ENCODE results near the gene COL6A6. TPM values are rescaled to one million over a fixed set of nuclear protein-coding genes. Genes with fewer than 3 reads are reported as not detected.
"Not testable (repeated sequence)": the region's sequence is repeated elsewhere in the genome, so short reads cannot be mapped to it uniquely, and the experiment has no call there.

The COL6A6 gene
- total RNA-seq, 2 experiments from 2014 or later: not detected

DNA sequence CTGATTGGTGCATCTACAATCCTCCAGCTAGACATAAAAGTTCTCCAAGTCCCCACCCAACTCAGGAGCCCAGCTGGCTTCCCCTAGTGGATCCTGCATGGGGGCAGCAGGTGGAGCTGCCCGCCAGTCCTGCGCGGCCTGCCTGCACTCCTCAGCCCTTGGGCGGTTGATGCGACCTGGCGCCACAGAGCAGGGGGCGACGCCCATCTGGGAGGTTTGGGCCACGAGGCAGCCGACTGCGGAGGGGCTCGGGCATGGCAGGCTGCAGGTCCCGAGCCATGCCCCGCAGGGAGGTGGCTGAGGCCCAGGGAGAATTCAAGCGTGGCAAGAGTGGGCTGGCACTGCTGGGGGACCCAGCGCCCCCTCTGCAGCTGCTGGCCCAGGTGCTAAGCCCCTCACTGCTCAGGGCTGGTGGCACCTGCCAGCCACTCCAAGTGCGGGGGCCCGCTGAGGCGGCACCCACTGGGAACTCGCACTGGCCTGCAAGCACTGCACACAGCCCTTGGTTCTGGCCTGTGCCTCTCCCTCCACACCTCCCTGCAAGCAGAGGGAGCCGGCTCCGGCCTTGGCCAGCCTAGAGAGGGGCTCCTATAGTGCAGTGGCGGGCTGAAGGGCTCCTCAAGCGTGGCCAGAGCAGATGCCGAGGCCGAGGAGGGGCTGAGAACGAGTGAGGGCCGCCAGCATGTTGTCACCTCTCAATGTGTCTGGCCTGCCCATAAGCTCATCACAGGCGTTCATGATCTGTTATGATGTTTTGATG lies 30.1 kb downstream of the COL6A6 start:
- H3K27me3 Mint-ChIP-seq: peaks cover 22% of the 10 kb centered on the region
- H3K9me3 Mint-ChIP-seq: no peaks in the 10 kb centered on the region
- H3K4me1 Mint-ChIP-seq (ENCODE audit: low read depth): no peaks in the 10 kb centered on the region
- no peak overlapping the region for H3K4me3 Mint-ChIP-seq
- no peaks in the 10 kb centered on the region for H3K36me3 Mint-ChIP-seq
- no peak overlapping the region for H3K27ac Mint-ChIP-seq
- ChIA-PET CTCF (interaction anchor here (1.8 kb wide), 1 partner anchor 10 kb away, joined by 3 read pairs; no protein-coding TSS in a partner anchor), POLR2A (no interaction called here)
- no peak for DNase-seq
- intact Hi-C loops (cut with micrococcal nuclease): no loop called here

GRCh38 chr3:130547680-130548065 lies 30.7 kb downstream of the COL6A6 start:
- H3K4me3 Mint-ChIP-seq; DNase-seq; H3K36me3 Mint-ChIP-seq; intact Hi-C loops (cut with micrococcal nuclease); POLR2A ChIA-PET; H3K27ac Mint-ChIP-seq; H3K9me3 Mint-ChIP-seq; H3K4me1 Mint-ChIP-seq (ENCODE audit: low read depth); CTCF ChIA-PET: not testable (repeated sequence)
- H3K27me3 Mint-ChIP-seq: peaks cover 22% of the 10 kb centered on the region

DNA sequence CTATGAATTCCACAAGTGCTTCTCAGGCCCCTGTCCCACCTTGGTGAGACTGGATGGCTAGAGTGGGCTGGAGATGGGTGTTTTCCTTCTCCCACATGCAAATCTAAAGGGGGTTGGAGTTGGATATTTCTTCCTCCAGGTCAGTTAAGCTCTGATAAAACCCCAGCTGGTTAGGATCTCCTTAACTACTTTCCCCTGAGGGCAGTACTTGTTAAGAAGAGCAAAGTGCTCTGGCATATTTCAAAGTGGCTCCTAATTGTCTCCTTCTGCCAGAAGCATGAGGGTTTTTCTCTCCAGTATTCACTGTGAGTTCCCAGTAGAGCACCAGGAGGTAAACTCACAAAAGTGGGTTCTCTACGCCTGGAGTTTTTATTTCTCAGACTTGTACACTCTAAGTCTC lies 31.4 kb downstream of the COL6A6 start:
- no peak overlapping the region for H3K27ac Mint-ChIP-seq
- intact Hi-C loops (cut with micrococcal nuclease): no loop called here
- no peaks in the 10 kb centered on the region for H3K4me1 Mint-ChIP-seq (ENCODE audit: low read depth)
- ChIA-PET CTCF (no interaction called here), POLR2A (no interaction called here)
- H3K27me3 Mint-ChIP-seq: peaks cover 21% of the 10 kb centered on the region
- no peak for DNase-seq
- no peak overlapping the region for H3K4me3 Mint-ChIP-seq
- no peaks in the 10 kb centered on the region for H3K9me3 Mint-ChIP-seq
- no peaks in the 10 kb centered on the region for H3K36me3 Mint-ChIP-seq

- H3K9me3 Mint-ChIP-seq: peaks cover 4% of the 10 kb centered on the region
- CTCF ChIA-PET: no interaction called here
- DNase-seq: no peak
- H3K4me1 Mint-ChIP-seq (ENCODE audit: low read depth): no peaks in the 10 kb centered on the region
- POLR2A ChIA-PET: no interaction called here
- no peak overlapping the region for H3K4me3 Mint-ChIP-seq
- intact Hi-C loops (cut with micrococcal nuclease): no loop called here
- H3K27me3 Mint-ChIP-seq: peaks cover 14% of the 10 kb centered on the region
- no peak overlapping the region for H3K27ac Mint-ChIP-seq
- H3K36me3 Mint-ChIP-seq: no peaks in the 10 kb centered on the region
Observed at GRCh38 chr3:130557336-130558035, 40.5 kb downstream of the COL6A6 start.

DNA sequence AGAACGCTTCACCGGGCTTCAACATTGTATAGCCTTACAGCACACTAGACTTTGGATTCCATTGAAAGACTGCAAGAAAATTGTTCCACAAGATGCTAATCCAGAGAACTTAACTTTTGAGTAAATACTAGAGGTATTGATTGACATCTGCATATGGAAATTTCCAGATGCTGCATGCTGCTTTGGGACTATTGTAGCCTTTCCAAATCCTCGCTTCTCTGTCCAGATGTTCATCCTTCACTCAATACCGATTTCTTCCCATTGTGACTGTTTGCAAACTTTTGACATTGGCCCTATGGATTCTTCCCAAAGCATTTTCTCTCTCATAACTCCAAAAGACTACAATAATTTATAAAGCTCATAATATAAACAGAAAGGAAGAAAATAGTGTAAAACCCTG lies 41.4 kb downstream of the COL6A6 start:
- CTCF ChIA-PET: no interaction called here

DNA sequence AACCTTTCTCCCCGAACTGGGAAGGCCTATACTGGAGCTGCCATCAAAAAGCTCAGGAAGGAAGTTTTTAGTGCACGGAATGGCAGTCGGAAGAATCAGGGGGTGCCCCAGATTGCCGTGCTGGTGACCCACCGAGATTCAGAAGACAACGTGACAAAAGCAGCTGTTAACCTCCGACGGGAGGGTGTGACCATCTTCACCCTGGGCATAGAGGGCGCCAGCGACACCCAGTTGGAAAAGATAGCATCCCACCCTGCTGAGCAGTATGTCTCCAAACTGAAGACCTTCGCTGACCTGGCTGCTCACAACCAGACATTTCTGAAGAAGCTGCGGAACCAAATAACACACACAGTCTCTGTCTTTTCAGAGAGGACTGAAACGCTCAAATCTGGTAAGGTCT lies 48.2 kb downstream of the COL6A6 start:
- Mint-ChIP-seq H3K4me3 (no peak overlapping the region), H3K27ac (no peak overlapping the region), H3K4me1 (ENCODE audit: low read depth) (no peaks in the 10 kb centered on the region), H3K9me3 (no peaks in the 10 kb centered on the region), H3K36me3 (no peaks in the 10 kb centered on the region), H3K27me3 (peaks cover 4% of the 10 kb centered on the region)
- ChIA-PET CTCF (no interaction called here), POLR2A (no interaction called here)
- DNase-seq: no peak
- intact Hi-C loops (cut with micrococcal nuclease): no loop called here

More for the DNA sequence above, 41.4 kb downstream of the COL6A6 start:
- no peaks in the 10 kb centered on the region for H3K36me3 Mint-ChIP-seq
- no peaks in the 10 kb centered on the region for H3K4me1 Mint-ChIP-seq (ENCODE audit: low read depth)
- no peak overlapping the region for H3K27ac Mint-ChIP-seq
- POLR2A ChIA-PET: no interaction called here
- intact Hi-C loops (cut with micrococcal nuclease): no loop called here
- H3K27me3 Mint-ChIP-seq: peaks cover 14% of the 10 kb centered on the region
- peaks cover 4% of the 10 kb centered on the region for H3K9me3 Mint-ChIP-seq
- H3K4me3 Mint-ChIP-seq: no peak overlapping the region
- no peak for DNase-seq

Other genes starting within 250 kb of the COL6A6 start
- gene COL6A5, start 171.5 kb upstream of the COL6A6 start, total RNA-seq: not detected
- gene PIK3R4, start 229.7 kb downstream of the COL6A6 start, total RNA-seq: 10 to 100 TPM; 28.3 to 28.5 TPM

Data from activated CD4-positive, alpha-beta memory T cell treated with anti-CD3 and anti-CD28 coated beads for 36 hours (primary cell).